RWPE2 (cell line): ENCODE data around the gene AQP12A.

ENCODE experiments used
- ATAC-seq: fragments of 200-7000 bp; cut with Tn5 transposase; 3 replicates; pipeline ENCODE4 v1.9.1; 2021; ENCODE audit warnings: low read depth
- DNase-seq: peaks from one replicate; pipeline ENCODE4 v3.0.0-alpha.2; 2020; ENCODE audit warnings: low spot score
- H3K27ac ChIP-seq: fragments of 450-650 bp; 2 replicates; pipeline ENCODE4 v1.5.1; 2017; ENCODE audit warnings: mild to moderate bottlenecking; ENCODE audit not compliant: poor library complexity, severe bottlenecking
- H3K27me3 ChIP-seq: fragments of 250-450 bp; sonication (Bioruptor Pico); 2 replicates; pipeline ENCODE4 v1.5.1; 2021; ENCODE audit warnings: mild to moderate bottlenecking, moderate library complexity; ENCODE audit not compliant: insufficient read depth, poor library complexity, severe bottlenecking
- H3K36me3 ChIP-seq: fragments of 250-450 bp; sonication (Bioruptor Pico); 2 replicates; pipeline ENCODE4 v1.5.1; 2020; ENCODE audit warnings: low read depth, mild to moderate bottlenecking, moderate library complexity
- H3K4me1 ChIP-seq: fragments of 250-450 bp; sonication (Bioruptor Pico); 2 replicates; pipeline ENCODE4 v1.5.1; 2021; ENCODE audit warnings: mild to moderate bottlenecking, moderate library complexity; ENCODE audit not compliant: insufficient read depth, poor library complexity, severe bottlenecking
- H3K4me3 ChIP-seq: fragments of 250-450 bp; sonication (Bioruptor Pico); 2 replicates; pipeline ENCODE4 v1.5.1; 2021; ENCODE audit warnings: mild to moderate bottlenecking, moderate library complexity; ENCODE audit not compliant: severe bottlenecking
- H3K9me3 ChIP-seq: fragments of 250-450 bp; sonication (Bioruptor Pico); 2 replicates; pipeline ENCODE4 v1.5.1; 2021; ENCODE audit warnings: mild to moderate bottlenecking, moderate library complexity; ENCODE audit not compliant: severe bottlenecking
- TF ChIP-seq, protein P1 (sequence below): fragments of 450-650 bp; IDR thresholded peaks from one replicate; pipeline ENCODE4 v1.5.1; 2017; ENCODE audit warnings: mild to moderate bottlenecking, moderate library complexity; ENCODE audit not compliant: poor library complexity, severe bottlenecking

AQP12A gene

GRCh38 chr2:240720686-240721595 is 29.3 kb downstream of the AQP12A start:
- H3K27me3 ChIP-seq, result no peaks in the 10 kb centered on the region
- DNase-seq (no peak), ATAC-seq (no peak)
- H3K27ac ChIP-seq, result no peak overlapping the region
- no peaks in the 10 kb centered on the region for H3K36me3 ChIP-seq
- no peak overlapping the region for H3K4me3 ChIP-seq
- TF ChIP-seq, protein P1, sequence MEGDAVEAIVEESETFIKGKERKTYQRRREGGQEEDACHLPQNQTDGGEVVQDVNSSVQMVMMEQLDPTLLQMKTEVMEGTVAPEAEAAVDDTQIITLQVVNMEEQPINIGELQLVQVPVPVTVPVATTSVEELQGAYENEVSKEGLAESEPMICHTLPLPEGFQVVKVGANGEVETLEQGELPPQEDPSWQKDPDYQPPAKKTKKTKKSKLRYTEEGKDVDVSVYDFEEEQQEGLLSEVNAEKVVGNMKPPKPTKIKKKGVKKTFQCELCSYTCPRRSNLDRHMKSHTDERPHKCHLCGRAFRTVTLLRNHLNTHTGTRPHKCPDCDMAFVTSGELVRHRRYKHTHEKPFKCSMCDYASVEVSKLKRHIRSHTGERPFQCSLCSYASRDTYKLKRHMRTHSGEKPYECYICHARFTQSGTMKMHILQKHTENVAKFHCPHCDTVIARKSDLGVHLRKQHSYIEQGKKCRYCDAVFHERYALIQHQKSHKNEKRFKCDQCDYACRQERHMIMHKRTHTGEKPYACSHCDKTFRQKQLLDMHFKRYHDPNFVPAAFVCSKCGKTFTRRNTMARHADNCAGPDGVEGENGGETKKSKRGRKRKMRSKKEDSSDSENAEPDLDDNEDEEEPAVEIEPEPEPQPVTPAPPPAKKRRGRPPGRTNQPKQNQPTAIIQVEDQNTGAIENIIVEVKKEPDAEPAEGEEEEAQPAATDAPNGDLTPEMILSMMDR, result no peak
- H3K4me1 ChIP-seq, result no peaks in the 10 kb centered on the region
- no peaks in the 10 kb centered on the region for H3K9me3 ChIP-seq

- no peak for ATAC-seq
- Histone ChIP-seq H3K27me3 (no peaks in the 10 kb centered on the region), H3K9me3 (no peaks in the 10 kb centered on the region), H3K4me1 (no peaks in the 10 kb centered on the region), H3K4me3 (no peak overlapping the region), H3K36me3 (no peaks in the 10 kb centered on the region), H3K27ac (no peak overlapping the region)
- TF ChIP-seq, protein P1, result no peak
- DNase-seq, result no peak
Observed at GRCh38 chr2:240721596-240722180, 30.0 kb downstream of the AQP12A start.

DNA sequence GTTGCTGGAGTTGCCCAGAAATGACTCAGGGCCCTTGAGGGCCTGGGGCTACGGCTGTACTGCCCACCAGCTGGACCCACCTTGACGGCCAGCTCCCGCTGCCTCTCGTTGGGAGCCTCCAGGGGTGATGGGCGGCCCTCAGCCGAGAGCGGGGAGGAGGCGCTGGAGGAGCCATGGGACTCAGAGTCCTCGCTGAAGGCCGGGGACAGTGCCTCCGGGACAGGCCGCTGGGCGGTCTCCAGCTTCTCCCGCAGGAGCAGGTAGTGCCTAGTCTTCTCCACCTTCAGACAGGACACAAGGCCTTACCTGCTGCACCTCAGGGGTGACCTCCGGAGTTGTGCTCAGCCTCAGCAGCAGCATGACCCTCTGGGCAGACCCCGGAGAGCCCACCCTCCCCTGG is 30.7 kb downstream of the AQP12A start:
- ATAC-seq (no peak), DNase-seq (no peak)
- H3K4me3 ChIP-seq, result no peak overlapping the region
- TF ChIP-seq, protein P1, result no peak
- no peaks in the 10 kb centered on the region for H3K27me3 ChIP-seq
- no peaks in the 10 kb centered on the region for H3K36me3 ChIP-seq
- no peaks in the 10 kb centered on the region for H3K4me1 ChIP-seq
- H3K27ac ChIP-seq, result no peak overlapping the region
- no peaks in the 10 kb centered on the region for H3K9me3 ChIP-seq

DNA sequence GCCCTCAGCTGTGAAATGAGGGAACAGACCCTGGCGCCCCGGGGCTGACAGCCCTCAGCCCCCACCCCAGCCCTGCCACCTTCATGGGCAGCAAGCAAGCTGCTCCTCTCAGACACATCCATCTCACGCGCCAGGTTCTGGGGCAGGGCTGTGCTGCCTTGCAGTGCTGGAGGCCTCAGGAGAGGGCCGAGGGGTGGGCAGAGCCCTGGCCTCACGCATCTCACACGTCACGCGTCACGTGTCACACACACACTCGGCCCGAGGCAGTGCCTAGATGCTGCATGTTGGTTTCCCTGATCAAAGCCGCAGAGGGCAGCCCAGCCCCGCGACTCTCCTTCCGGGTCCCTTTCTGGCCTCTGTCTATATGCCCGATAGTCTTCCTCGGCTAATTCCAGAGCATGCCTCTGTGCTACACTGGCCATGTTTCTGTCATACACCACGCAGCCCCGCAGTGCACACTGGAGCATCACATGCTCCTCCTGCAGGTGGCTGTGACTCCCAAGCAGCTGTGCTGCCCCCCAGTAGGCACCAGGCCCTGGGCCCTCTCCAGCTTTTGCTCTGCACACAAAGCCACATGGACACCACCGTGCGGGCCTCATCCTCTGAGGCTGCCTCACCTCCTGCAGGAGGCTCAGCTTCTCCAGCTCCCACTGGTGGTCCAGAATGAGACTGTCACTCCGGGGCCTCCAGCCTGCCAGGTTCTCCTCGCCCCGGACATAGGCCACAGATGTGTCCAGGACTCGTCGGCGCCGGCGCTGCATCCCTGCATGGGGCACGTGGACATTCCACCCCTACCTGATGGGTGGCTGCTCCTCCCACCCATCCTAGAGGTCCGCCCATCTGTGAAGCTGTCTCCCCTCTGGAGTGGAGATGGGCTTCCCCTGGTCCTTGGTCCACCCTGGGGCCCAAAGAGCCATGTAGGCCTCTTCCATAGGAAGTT is 31.4 kb downstream of the AQP12A start:
- no peaks in the 10 kb centered on the region for H3K4me1 ChIP-seq
- no peak overlapping the region for H3K4me3 ChIP-seq
- H3K9me3 ChIP-seq, result no peaks in the 10 kb centered on the region
- DNase-seq (no peak), ATAC-seq (no peak; the same call in 2 of the 3 replicates)
- H3K27me3 ChIP-seq, result no peaks in the 10 kb centered on the region
- H3K36me3 ChIP-seq, result no peaks in the 10 kb centered on the region
- TF ChIP-seq, protein P1, result no peak
- H3K27ac ChIP-seq, result no peak overlapping the region
